GM19023 (cell line): ENCODE measurements around the gene ITGA11.

ENCODE experiments used
- ATAC-seq: cut with Tn5 transposase; IDR thresholded peaks from one replicate; pipeline ENCODE4 v1.9.1; 2021; ENCODE audit warnings: mild to moderate bottlenecking, moderate library complexity; ENCODE audit not compliant: unreplicated experiment

Gene ITGA11

GRCh38 chr15:68339481-68339880 lies 92.5 kb downstream of the ITGA11 start:
- ATAC-seq: no peak

GRCh38 chr15:68337826-68338225 lies 94.1 kb downstream of the ITGA11 start:
- ATAC-seq: no peak

GRCh38 chr15:68336516-68336915 lies 95.4 kb downstream of the ITGA11 start:
- no peak for ATAC-seq

- no peak for ATAC-seq
Measured at GRCh38 chr15:68335655-68336054, 96.3 kb downstream of the ITGA11 start.

DNA sequence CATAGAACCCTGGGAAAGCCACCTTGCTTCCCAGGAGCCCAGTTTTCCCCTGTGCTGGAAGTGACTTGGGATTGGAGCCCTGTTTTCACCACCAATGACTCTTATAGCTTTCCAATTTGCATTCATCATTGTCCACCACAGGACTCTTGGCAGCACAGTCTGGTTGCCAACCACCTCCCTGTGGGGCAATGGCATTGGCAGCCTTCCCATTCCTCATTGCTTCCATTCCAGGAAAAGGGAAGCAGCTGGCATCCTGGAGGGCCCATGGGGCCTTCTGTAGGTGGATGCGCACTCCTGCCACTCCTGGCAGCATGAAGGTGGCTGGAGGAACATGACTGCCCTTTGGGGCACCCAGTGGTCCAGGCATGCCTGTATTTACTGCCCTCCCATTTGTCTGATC lies 96.7 kb downstream of the ITGA11 start:
- ATAC-seq: no peak

DNA sequence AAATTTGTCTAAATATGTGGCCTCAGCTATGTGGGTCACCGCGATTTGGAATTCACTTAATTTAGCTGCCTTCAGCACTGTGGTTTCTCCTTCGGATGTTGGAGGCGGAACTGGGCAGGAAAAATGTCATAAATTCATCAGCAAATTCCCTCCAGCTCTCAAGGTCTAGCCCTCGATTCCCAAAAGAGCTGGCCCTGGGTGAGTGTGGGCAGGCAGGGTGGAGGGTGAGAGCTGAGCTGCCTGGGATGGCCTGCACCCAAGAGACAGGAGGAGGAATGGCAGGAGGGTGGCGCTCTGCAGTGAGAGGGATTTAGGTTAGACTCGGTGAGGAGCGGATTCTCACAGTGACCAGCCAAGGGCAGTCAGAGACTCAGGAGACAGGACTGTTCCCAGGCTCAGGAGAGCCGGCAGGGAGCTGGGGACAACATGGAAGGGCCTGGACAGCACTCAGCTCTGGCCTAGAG lies 97.3 kb downstream of the ITGA11 start:
- ATAC-seq: no peak

GRCh38 chr15:68333775-68334470 lies 98.0 kb downstream of the ITGA11 start:
- no peak for ATAC-seq

GRCh38 chr15:68332266-68332665 lies 99.7 kb downstream of the ITGA11 start:
- ATAC-seq: no peak

DNA sequence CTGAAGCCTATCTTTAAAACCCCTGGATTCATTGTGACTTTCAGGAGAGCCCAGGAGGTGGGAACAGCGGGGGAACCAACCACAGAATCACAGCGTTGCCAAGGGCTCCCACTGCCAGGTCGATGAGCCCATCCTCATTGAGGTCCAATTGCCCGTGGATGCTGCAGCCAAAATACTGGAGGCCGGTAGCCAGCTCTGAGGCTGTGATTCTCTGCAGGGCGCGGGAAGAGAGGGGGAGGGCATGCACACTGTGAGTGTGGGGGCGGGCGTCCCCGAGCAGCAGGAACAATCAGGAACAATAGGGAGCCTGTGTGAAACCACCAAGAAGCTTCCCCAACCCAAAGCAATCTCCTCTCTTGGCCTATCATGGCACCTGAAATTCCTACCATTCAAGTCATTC lies 101.1 kb downstream of the ITGA11 start:
- ATAC-seq: no peak

DNA sequence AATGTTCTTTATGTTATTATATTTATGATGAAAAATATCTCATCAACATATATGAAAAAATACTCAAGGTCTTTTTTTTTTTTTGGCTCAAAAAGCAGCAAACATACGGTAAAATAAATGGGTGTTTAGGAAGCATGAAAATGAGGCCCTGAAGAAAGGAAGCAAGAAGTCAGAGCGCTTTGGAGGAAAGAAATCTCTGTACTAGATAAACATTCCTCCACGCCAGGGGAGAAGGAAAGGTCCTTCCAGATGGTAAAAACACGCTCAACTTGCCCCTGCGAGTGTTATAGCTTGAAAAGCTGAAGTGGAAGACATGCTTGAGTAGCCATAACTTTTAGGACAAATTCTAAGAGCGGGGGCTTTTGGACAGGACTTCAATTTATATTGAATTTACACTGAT lies 101.5 kb downstream of the ITGA11 start:
- no peak for ATAC-seq

- ATAC-seq: no peak
Measured at GRCh38 chr15:68328964-68329363, 103.0 kb downstream of the ITGA11 start.

DNA sequence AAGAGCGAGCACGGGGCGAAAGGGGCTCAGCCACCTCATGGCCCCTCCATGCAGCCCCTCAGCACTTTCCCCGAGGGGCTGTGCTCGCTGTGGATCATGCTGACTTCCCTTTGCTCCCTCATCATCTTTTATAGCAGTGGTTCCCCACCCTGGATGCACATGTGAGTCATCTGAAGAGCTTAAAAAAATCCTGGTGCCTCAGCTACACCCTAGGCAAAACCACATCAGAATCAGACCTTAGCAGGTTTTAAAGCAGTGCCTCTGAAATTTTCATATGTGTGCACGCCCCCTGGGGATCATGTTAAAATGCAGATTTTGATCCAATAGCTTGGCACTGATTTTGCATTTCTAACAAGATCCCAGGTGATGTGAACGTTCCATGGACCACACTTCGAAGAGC lies 103.5 kb downstream of the ITGA11 start:
- no peak for ATAC-seq

- ATAC-seq: no peak
Measured at GRCh38 chr15:68326711-68327354, 105.1 kb downstream of the ITGA11 start.

DNA sequence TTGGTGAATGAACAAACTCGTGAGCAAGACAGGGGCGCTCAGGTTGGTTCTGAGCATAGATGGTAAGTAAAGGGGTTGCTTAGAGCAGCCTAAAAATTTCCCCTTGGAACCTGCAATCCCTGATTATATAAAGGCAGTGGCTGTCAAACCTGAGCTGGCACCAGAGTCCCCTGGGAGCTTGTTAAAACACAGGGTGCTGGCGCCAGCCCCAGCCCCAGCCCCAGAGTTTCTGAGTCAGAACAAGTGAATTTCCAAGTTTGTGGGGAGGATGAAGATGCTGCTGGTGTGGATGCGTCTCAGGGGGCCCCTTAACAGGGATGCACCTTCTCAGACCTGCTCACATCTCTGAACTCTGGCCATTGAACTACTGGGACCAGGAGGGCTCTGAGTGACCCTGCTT lies 106.2 kb downstream of the ITGA11 start:
- no peak for ATAC-seq

DNA sequence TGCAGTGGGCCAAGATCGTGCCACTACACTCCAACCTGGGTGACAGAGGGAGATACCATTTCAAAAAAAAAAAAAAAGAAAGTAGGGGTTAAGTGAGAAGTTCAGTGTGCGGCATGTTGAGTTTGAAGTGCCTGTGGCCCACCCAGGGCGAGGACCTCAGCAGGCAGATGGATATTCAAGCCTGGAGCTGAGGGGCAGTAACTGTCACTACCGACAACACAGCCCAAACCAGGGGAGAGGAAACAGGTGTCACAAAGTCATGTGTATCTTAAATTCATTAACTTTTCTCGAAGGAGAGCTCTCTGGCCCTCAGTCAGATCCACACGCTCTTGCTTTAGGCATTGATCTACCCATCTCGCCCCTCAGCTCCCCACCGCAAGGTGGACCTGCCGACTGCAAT lies 109.2 kb downstream of the ITGA11 start:
- ATAC-seq: no peak

- ATAC-seq: no peak
Measured at GRCh38 chr15:68321229-68321628, 110.7 kb downstream of the ITGA11 start.

GRCh38 chr15:68319997-68320396 lies 112.0 kb downstream of the ITGA11 start:
- ATAC-seq: no peak

DNA sequence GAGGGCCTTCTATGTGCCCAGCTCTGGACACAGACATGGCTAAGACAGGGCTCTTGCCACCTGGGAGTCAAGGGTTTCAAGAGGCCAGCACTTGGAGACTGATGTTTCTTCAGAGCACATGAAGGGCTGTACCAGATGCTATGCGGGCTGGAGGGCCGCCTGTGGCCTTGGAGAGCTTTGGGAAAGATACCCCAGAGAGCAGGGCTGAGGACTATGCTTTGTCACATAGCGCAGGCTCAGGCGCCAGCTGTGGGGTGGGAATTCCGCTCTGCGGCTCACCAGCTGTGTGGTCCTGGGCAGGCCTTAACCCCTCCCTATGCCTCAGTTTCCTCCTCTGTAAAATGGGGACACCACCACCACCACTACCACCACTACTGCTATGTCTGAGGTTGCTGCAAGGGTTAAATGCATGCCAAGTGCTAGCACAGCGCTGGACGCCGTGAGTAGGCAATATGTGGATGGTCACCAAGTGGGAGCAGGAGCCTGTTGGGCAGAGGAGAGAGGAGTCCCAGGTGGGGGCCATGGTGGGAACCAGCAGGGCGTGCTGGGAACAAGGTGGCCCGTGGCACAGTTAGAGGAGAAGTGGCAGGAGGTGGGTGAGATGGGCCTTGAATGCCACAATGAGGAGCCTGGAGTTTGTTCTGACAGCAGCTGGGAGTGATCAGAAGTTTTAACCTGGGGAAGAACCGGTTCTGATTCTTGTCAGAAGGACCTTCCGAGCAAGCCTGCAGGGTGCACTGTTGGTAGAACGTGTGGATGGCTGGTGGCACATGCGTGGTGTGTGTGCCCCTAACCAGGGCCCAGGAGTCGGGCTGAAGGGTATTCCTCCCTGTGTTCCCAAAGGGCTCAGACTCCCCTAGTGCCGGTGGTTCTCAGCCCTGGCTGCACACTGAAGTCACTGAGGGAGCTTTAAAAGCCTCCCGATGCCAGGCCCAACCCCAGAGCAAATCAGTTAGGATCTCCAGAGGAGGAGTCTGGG lies 112.7 kb downstream of the ITGA11 start:
- ATAC-seq: no peak

DNA sequence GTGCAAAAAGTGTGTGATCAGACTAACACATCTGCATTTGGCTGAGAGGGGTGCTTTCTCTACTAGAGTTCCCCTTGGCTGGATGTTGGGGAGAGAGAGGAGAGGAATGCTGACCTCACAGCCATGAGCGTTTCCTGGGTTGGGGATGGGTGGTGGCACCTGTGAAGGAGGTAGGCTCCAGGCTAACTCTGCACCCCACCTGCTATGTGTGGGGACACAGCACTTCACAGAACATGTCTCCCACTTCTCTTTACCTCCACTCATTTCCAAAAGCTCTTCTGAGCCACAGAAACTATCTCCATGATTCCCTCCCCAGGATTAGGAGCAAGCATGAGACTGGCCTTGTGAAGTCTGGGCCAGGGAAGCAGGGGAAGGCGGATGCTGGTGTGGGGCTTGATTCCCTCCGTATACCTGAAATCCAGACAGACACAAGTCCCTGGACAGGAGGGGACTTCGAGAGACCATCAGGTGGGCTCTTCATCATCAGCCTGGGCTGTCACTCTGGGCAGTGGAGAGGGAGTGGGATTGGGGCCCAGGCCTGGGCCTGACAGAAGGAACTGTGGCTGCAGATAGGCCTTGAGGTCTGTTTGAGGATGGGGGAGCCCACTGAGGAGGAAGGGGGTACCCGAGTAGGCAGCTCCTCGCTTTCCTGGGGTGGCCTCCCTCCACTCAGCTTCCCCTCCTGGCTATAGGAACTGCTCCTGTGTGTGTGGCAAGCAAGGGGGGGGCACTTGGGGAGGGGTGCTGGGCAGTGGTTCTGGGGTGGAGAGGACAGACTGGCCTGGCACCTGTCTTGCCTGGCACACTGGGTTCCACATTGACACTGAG lies 113.7 kb downstream of the ITGA11 start:
- no peak for ATAC-seq

GRCh38 chr15:68317281-68318007 lies 114.5 kb downstream of the ITGA11 start:
- ATAC-seq: no peak
